Osteocyte (in vitro differentiated cells): Measurements from ENCODE around the gene ARL5A. TPM values are rescaled to one million over a fixed set of nuclear protein-coding genes. Genes with fewer than 3 reads are reported as not detected.

Source experiments
- DNase-seq: peaks from one replicate; pipeline ENCODE4 v3.0.0; 2021; ENCODE audit warnings: mixed read lengths; ENCODE audit not compliant: unreplicated experiment; ENCODE audit errors: extremely low spot score
- H3K27ac Mint-ChIP-seq: one replicate; pipeline ENCODE4 v1.8.0; 2021; ENCODE audit warnings: mild to moderate bottlenecking, mixed read lengths; ENCODE audit not compliant: unreplicated experiment
- H3K27me3 Mint-ChIP-seq: one replicate; pipeline ENCODE4 v1.8.0; 2021; ENCODE audit warnings: mixed read lengths; ENCODE audit not compliant: unreplicated experiment
- H3K36me3 Mint-ChIP-seq: one replicate; pipeline ENCODE4 v1.8.0; 2021; ENCODE audit warnings: mixed read lengths; ENCODE audit not compliant: unreplicated experiment
- H3K4me1 Mint-ChIP-seq: one replicate; pipeline ENCODE4 v1.8.0; 2021; ENCODE audit warnings: mixed read lengths; ENCODE audit not compliant: unreplicated experiment
- H3K4me3 Mint-ChIP-seq: one replicate; pipeline ENCODE4 v1.8.0; 2021; ENCODE audit warnings: mild to moderate bottlenecking, moderate library complexity, mixed read lengths; ENCODE audit not compliant: unreplicated experiment
- H3K9me3 Mint-ChIP-seq: one replicate; pipeline ENCODE4 v1.8.0; 2021; ENCODE audit warnings: mixed read lengths; ENCODE audit not compliant: unreplicated experiment
- CTCF ChIP-seq: fragments of 200-600 bp; sonication (generic); IDR thresholded peaks from 2 replicates; pipeline ENCODE4 v1.5.0; 2021; ENCODE audit warnings: antibody characterized with exemption, mild to moderate bottlenecking, moderate library complexity
- total RNA-seq: library from RNA; stranded (reverse); gene quantifications from 2 replicates; pipeline ENCODE4 v1.2.1, GENCODE V29; 2021

Gene ARL5A
- total RNA-seq, 1 donor from 2014 or later: 41.6 TPM

GRCh38 chr2:151861174-151861573, 33.0 kb upstream of the ARL5A start:
- Mint-ChIP-seq H3K27me3 (peaks cover 13% of the 10 kb centered on the region), H3K27ac (no peak overlapping the region), H3K4me1 (peaks cover 21% of the 10 kb centered on the region), H3K4me3 (no peak overlapping the region), H3K9me3 (no peaks in the 10 kb centered on the region), H3K36me3 (no peaks in the 10 kb centered on the region)
- no peak for TF ChIP-seq CTCF
- DNase-seq: no peak

GRCh38 chr2:151860613-151861146, 32.5 kb upstream of the ARL5A start:
- peaks cover 13% of the 10 kb centered on the region for H3K27me3 Mint-ChIP-seq
- H3K4me3 Mint-ChIP-seq: no peak overlapping the region

GRCh38 chr2:151860210-151860609, 32.0 kb upstream of the ARL5A start:
- Mint-ChIP-seq H3K36me3 (no peaks in the 10 kb centered on the region), H3K4me1 (peaks cover 21% of the 10 kb centered on the region), H3K27ac (no peak overlapping the region), H3K4me3 (no peak overlapping the region), H3K27me3 (peaks cover 13% of the 10 kb centered on the region), H3K9me3 (no peaks in the 10 kb centered on the region)
- no peak for DNase-seq
- no peak for TF ChIP-seq CTCF

More at GRCh38 chr2:151860613-151861146, 32.5 kb upstream of the ARL5A start:
- Mint-ChIP-seq H3K9me3 (no peaks in the 10 kb centered on the region), H3K36me3 (no peaks in the 10 kb centered on the region), H3K27ac (no peak overlapping the region), H3K4me1 (peaks cover 21% of the 10 kb centered on the region)
- TF ChIP-seq CTCF: no peak
- DNase-seq: no peak

GRCh38 chr2:151857650-151858049, 29.4 kb upstream of the ARL5A start:
- no peaks in the 10 kb centered on the region for H3K36me3 Mint-ChIP-seq
- peaks cover 4% of the 10 kb centered on the region for H3K27me3 Mint-ChIP-seq
- no peak overlapping the region for H3K4me3 Mint-ChIP-seq
- H3K9me3 Mint-ChIP-seq: no peaks in the 10 kb centered on the region
- TF ChIP-seq CTCF: no peak
- H3K27ac Mint-ChIP-seq: no peak overlapping the region
- DNase-seq: no peak
- H3K4me1 Mint-ChIP-seq: peaks cover 31% of the 10 kb centered on the region

- Mint-ChIP-seq H3K4me1 (peaks cover 25% of the 10 kb centered on the region), H3K27me3 (peaks cover 4% of the 10 kb centered on the region), H3K9me3 (no peaks in the 10 kb centered on the region), H3K27ac (no peak overlapping the region), H3K4me3 (no peak overlapping the region), H3K36me3 (no peaks in the 10 kb centered on the region)
- TF ChIP-seq CTCF: no peak
- DNase-seq: no peak
Measured at GRCh38 chr2:151855111-151855510, 26.9 kb upstream of the ARL5A start.
